Spleen (tissue), 11 donors: Measurements from ENCODE around the gene EFNA2. TPM values are rescaled to one million over a fixed set of nuclear protein-coding genes. Genes with fewer than 3 reads are reported as not detected.

ENCODE experiments used
- DNase-seq: peaks from one replicate; pipeline ENCODE4 v3.0.0-alpha.2; 2020
- H3K27ac ChIP-seq, 8 donors: fragments of 200-600 bp; sonication (generic) in 7 of 8; 1 replicate in 4 of 8; 2 replicates in 4 of 8; pipeline versions ENCODE4 v1.5.0 to v1.8.0; 2016 to 2021; ENCODE audit warnings: inconsistent platforms in 4 of 8, mild to moderate bottlenecking in 4 of 8, moderate library complexity in 1 of 8
- H3K27me3 ChIP-seq, 7 donors: fragments of 200-600 bp; sonication (generic) in 6 of 7; replicated peaks in 1 of 7; 1 replicate in 4 of 7; 2 replicates in 3 of 7; pipeline versions ENCODE4 v1.5.0 to v1.8.0; 2016 to 2021; ENCODE audit warnings: inconsistent platforms in 3 of 7, mild to moderate bottlenecking in 1 of 7
- H3K36me3 ChIP-seq, 6 donors: fragments of 200-600 bp; sonication (generic) in 5 of 6; 1 replicate in 4 of 6; 2 replicates in 2 of 6; pipeline versions ENCODE4 v1.5.0 to v1.8.0; 2016 to 2021; ENCODE audit warnings: inconsistent platforms in 2 of 6
- H3K4me1 ChIP-seq, 6 donors: fragments of 200-600 bp; sonication (generic) in 5 of 6; 1 replicate in 3 of 6; 2 replicates in 3 of 6; pipeline versions ENCODE4 v1.5.0 to v1.8.0; 2016 to 2021; ENCODE audit warnings: inconsistent platforms in 3 of 6
- H3K4me3 ChIP-seq, 8 donors: fragments of 200-600 bp; sonication (generic) in 7 of 8; 1 replicate in 4 of 8; 2 replicates in 4 of 8; pipeline versions ENCODE4 v1.5.0 to v1.8.0; 2016 to 2021; ENCODE audit warnings: inconsistent platforms in 4 of 8, mild to moderate bottlenecking in 4 of 8, moderate library complexity in 2 of 8
- H3K9me3 ChIP-seq, 8 donors: fragments of 200-600 bp; sonication (generic) in 7 of 8; 1 replicate in 4 of 8; 2 replicates in 4 of 8; pipeline versions ENCODE4 v1.5.0 to v1.8.0; 2016 to 2021; ENCODE audit warnings: inconsistent platforms in 4 of 8
- CTCF ChIP-seq, 11 experiments: fragments of 200-600 bp in 7 of 11; fragments of 450-650 bp in 4 of 11; sonication (generic) in 4 of 11; IDR thresholded peaks in 8 of 11; conservative IDR thresholded peaks in 3 of 11; 1 replicate in 7 of 11; 2 replicates in 4 of 11; pipeline versions ENCODE4 v1.4.0 to v1.8.0; 2016 to 2021; ENCODE audit warnings: antibody characterized with exemption in 11 of 11, inconsistent platforms in 4 of 11, mild to moderate bottlenecking in 1 of 11
- POLR2A ChIP-seq, 3 donors: fragments of 450-650 bp; IDR thresholded peaks; one replicate each; pipeline ENCODE4 v1.5.1; 2017; ENCODE audit warnings: antibody characterized with exemption in 3 of 3, mild to moderate bottlenecking in 1 of 3
- POLR2AphosphoS5 ChIP-seq, 3 donors: sonication (generic); formaldehyde crosslinking; IDR thresholded peaks; one replicate each; pipeline ENCODE4 v1.5.1; 2017; ENCODE audit warnings: antibody characterized with exemption in 3 of 3
- WGBS, 5 donors: extraction: QIAGEN DNeasy Blood & Tissue Kit in 3 of 5; methylation state at CpG; one replicate each; pipeline versions ENCODE4 v1.1.5 to v1.1.7; 2013 to 2018; 5-methylcytosine and 5-hydroxymethylcytosine counted together
- intact Hi-C: fragments of 100-400 bp; cut with DNase I; formaldehyde crosslinking; loops from one replicate; pipeline ENCODE4 v1.15.0; 2023; ENCODE audit warnings: low total_unique reads
- polyA plus RNA-seq, 3 donors: library from polyadenylated mRNA; stranded (reverse); fragments of 200-250 nt; gene quantifications; one replicate each; pipeline ENCODE4 v1.2.1, GENCODE V29; 2013
- total RNA-seq, 7 donors: library from RNA; depleted of rRNA in 3 of 7; stranded (reverse); fragments of >200 nt in 3 of 7; fragmentation: NEBNext Ultra II Directional in 4 of 7; extraction: Animal tissue kit (Norgen Biotek cat#: 25700) in 4 of 7; gene quantifications; one replicate each; pipeline versions ENCODE4 v1.1.0 to v1.2.1, GENCODE V29; 2016 to 2021
- donor health status: healthy with polysubstance abuse.
- donor health status: DM: no; HTN: no; CAD: no; lungs with moderate emphysema.
- donor health status: DM: no; HTN: no; CAD: no.
- donor health status: Bipolar disorder and iron deficiency.
- donor health status: healthy.
- donor health status: DM: no; HTN: no; CAD: no.
- donor health status: DM: yes; HTN: yes; CAD: no.

Gene EFNA2
- total and polyA plus RNA-seq, 10 donors, result not detected

- Histone ChIP-seq H3K36me3 (no peaks in the 10 kb centered on the region), H3K27me3 (peaks cover 4 to 90% (median 84%) of the 10 kb centered on the region in 7 donors), H3K4me1 (peaks cover 0 to 49% (median 30%) of the 10 kb centered on the region in 6 donors), H3K9me3 (no peaks in the 10 kb centered on the region), H3K4me3 (peak overlapping the region in 1 of 8 donors; percentile 58), H3K27ac (no peak overlapping the region)
- TF ChIP-seq POLR2A (IDR thresholded peaks at IDR 0.05) (no peak), CTCF (IDR thresholded peaks at IDR 0.05 in 8 of 11, conservative IDR thresholded peaks at IDR 0.05 in 3 of 11) (no peak), POLR2AphosphoS5 (IDR thresholded peaks at IDR 0.05) (no peak)
- DNase-seq, result no peak
- 33 to 49% (median 37%) methylated on average over 22 to 38 of the region's 38 CpGs for WGBS, 5 donors
- intact Hi-C loops, result loop anchor here (10.0 kb wide), 1 partner anchor 88 kb away; no protein-coding TSS in a partner anchor
Observed at GRCh38 chr19:1286487-1287353, 1.0 kb downstream of the EFNA2 start.

- TF ChIP-seq POLR2AphosphoS5 (IDR thresholded peaks at IDR 0.05), result no peak
- TF ChIP-seq POLR2A (IDR thresholded peaks at IDR 0.05), result no peak
- no peak for TF ChIP-seq CTCF (IDR thresholded peaks at IDR 0.05 in 8 of 11, conservative IDR thresholded peaks at IDR 0.05 in 3 of 11)
- intact Hi-C loops, result loop anchor here (10.0 kb wide), 1 partner anchor 87 kb away; no protein-coding TSS in a partner anchor
Observed at GRCh38 chr19:1287354-1288225, 1.9 kb downstream of the EFNA2 start.

GRCh38 chr19:1288226-1288612 lies 2.5 kb downstream of the EFNA2 start:
- H3K27me3 ChIP-seq, result peaks cover 4 to 98% (median 92%) of the 10 kb centered on the region in 7 donors
- 84 to 90% (median 89%) methylated on average over 15 to 18 of the region's 18 CpGs for WGBS, 5 donors

More at GRCh38 chr19:1287354-1288225, 1.9 kb downstream of the EFNA2 start:
- 19 to 35% (median 22%) methylated on average over 20 to 55 of the region's 55 CpGs for WGBS, 5 donors
- H3K4me3 ChIP-seq, result no peak overlapping the region
- H3K27ac ChIP-seq, result no peak overlapping the region
- peaks cover 0 to 57% (median 30%) of the 10 kb centered on the region in 6 donors for H3K4me1 ChIP-seq
- no peak for DNase-seq
- no peaks in the 10 kb centered on the region for H3K36me3 ChIP-seq
- H3K9me3 ChIP-seq, result no peaks in the 10 kb centered on the region
- H3K27me3 ChIP-seq, result peaks cover 4 to 98% (median 91%) of the 10 kb centered on the region in 7 donors

More at GRCh38 chr19:1288226-1288612, 2.5 kb downstream of the EFNA2 start:
- no peak overlapping the region for H3K27ac ChIP-seq
- H3K36me3 ChIP-seq, result no peaks in the 10 kb centered on the region
- peaks cover 0 to 53% (median 27%) of the 10 kb centered on the region in 6 donors for H3K4me1 ChIP-seq
- H3K9me3 ChIP-seq, result no peaks in the 10 kb centered on the region
- TF ChIP-seq POLR2AphosphoS5 (IDR thresholded peaks at IDR 0.05) (no peak), POLR2A (IDR thresholded peaks at IDR 0.05) (no peak), CTCF (IDR thresholded peaks at IDR 0.05 in 8 of 11, conservative IDR thresholded peaks at IDR 0.05 in 3 of 11) (no peak)
- H3K4me3 ChIP-seq, result no peak overlapping the region
- no peak for DNase-seq
- intact Hi-C loops, result loop anchor here (10.0 kb wide), 1 partner anchor 87 kb away; no protein-coding TSS in a partner anchor
